Astrocyte of the cerebellum (primary cell): ENCODE results near the gene NOP14.
A peak's percentile ranks its signal among the peaks of the same experiment; 100 is the strongest.

ENCODE experiments used
- DNase-seq: peaks from one replicate; pipeline ENCODE4 v3.0.0-alpha.2; 2011; ENCODE audit warnings: low read depth
- H3K4me3 ChIP-seq: 2 replicates; pipeline ENCODE4 v1.5.1; 2011; ENCODE audit warnings: mild to moderate bottlenecking, low read depth, low read length, moderate library complexity
- CTCF ChIP-seq: IDR thresholded peaks from 2 replicates; pipeline ENCODE4 v1.5.1; 2012; ENCODE audit warnings: low read length, low read depth, moderate library complexity, mild to moderate bottlenecking; ENCODE audit errors: missing control alignments
- in situ Hi-C: cut with HindIII; loops from 2 replicates; pipeline ENCODE4 v1.10.0; 2017; ENCODE audit warnings: low sequenced_read_pairs

Gene NOP14

GRCh38 chr4:2937146-2937857, 25.9 kb downstream of the NOP14 start:
- DNase-seq: no peak
- TF ChIP-seq CTCF: no peak
- no peak overlapping the region for H3K4me3 ChIP-seq
- in situ Hi-C loops: loop anchor here (5.0 kb wide), 1 partner anchor 55 kb away; no protein-coding TSS in a partner anchor

- H3K4me3 ChIP-seq: no peak overlapping the region
- no peak for TF ChIP-seq CTCF
- in situ Hi-C loops: loop anchor here (5.0 kb wide), 1 partner anchor 56 kb away; no protein-coding TSS in a partner anchor
- DNase-seq: no peak
Measured at GRCh38 chr4:2936773-2937145, 26.4 kb downstream of the NOP14 start.

- DNase-seq: no peak
- no peak for TF ChIP-seq CTCF
- H3K4me3 ChIP-seq: peak overlapping the region; percentile 91
- in situ Hi-C loops: loop anchor here (5.0 kb wide), 1 partner anchor 56 kb away; no protein-coding TSS in a partner anchor
Measured at GRCh38 chr4:2935762-2936743, 27.2 kb downstream of the NOP14 start.

- no peak for TF ChIP-seq CTCF
- peak overlapping the region; percentile 91 for H3K4me3 ChIP-seq
- peak; percentile 54 for DNase-seq
- in situ Hi-C loops: loop anchor here (5.0 kb wide), 1 partner anchor 57 kb away; no protein-coding TSS in a partner anchor
Measured at GRCh38 chr4:2934813-2935761, 28.1 kb downstream of the NOP14 start.

- TF ChIP-seq CTCF: no peak
- no peak for DNase-seq
- in situ Hi-C loops: no loop called here
- H3K4me3 ChIP-seq: peak overlapping the region; percentile 91
Measured at GRCh38 chr4:2934077-2934812, 29.0 kb downstream of the NOP14 start.
